ENCODE data around the gene CRCP.

DNA sequence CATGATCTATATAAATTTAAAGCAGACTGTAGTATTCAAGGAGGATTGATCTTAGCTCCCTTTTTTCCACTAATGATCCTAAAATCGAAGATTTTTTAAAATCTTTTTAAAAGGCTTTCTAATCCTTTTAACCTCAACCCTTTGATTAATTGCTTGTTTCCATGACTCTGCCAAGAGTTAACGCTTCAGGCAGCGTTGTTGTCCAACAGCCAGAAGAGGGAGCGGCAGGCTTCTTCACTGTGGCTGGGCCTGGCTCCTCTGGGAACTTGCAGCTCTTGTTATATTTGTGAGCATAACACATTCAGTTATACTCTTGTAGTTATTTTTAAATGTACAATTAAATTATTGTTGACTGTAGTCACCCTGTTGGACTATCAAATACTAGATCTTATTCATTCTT, 26.3 kb downstream of the CRCP start:
- TF ChIP-seq, protein P1, sequence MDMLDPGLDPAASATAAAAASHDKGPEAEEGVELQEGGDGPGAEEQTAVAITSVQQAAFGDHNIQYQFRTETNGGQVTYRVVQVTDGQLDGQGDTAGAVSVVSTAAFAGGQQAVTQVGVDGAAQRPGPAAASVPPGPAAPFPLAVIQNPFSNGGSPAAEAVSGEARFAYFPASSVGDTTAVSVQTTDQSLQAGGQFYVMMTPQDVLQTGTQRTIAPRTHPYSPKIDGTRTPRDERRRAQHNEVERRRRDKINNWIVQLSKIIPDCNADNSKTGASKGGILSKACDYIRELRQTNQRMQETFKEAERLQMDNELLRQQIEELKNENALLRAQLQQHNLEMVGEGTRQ (IDR thresholded peaks at IDR 0.05) = no peak
- no peak for TF ChIP-seq MAFK (IDR thresholded peaks at IDR 0.05; ENCODE audit: partially characterized antibody)

Measured in A549 (cell line).